Measurements from ENCODE around the gene KCNK15.
A peak's percentile ranks its signal among the peaks of the same experiment; 100 is the strongest.

Gene KCNK15

DNA sequence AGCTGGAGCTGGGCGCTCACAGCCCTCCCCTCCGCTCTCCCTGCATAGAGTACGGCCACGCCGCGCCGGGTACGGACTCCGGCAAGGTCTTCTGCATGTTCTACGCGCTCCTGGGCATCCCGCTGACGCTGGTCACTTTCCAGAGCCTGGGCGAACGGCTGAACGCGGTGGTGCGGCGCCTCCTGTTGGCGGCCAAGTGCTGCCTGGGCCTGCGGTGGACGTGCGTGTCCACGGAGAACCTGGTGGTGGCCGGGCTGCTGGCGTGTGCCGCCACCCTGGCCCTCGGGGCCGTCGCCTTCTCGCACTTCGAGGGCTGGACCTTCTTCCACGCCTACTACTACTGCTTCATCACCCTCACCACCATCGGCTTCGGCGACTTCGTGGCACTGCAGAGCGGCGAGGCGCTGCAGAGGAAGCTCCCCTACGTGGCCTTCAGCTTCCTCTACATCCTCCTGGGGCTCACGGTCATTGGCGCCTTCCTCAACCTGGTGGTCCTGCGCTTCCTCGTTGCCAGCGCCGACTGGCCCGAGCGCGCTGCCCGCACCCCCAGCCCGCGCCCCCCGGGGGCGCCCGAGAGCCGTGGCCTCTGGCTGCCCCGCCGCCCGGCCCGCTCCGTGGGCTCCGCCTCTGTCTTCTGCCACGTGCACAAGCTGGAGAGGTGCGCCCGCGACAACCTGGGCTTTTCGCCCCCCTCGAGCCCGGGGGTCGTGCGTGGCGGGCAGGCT lies 4.6 kb downstream of the KCNK15 start:
- intact Hi-C loops (cut with DNase I; ENCODE audit: low total_unique reads) = loop anchor here (10.0 kb wide), 1 partner anchor 205 kb away; no protein-coding TSS in a partner anchor
- Histone ChIP-seq H3K4me1 (peaks cover 0 to 40% (median 27%) of the 10 kb centered on the region in 4 donors), H3K9me3 (no peaks in the 10 kb centered on the region), H3K36me3 (no peaks in the 10 kb centered on the region), H3K4me3 (no peak overlapping the region), H3K27ac (no peak overlapping the region), H3K27me3 (peaks cover 0 to 47% of the 10 kb centered on the region in 2 donors)
- DNase-seq = peak in 1 of 2 donors; percentile 72
- TF ChIP-seq, protein P1, sequence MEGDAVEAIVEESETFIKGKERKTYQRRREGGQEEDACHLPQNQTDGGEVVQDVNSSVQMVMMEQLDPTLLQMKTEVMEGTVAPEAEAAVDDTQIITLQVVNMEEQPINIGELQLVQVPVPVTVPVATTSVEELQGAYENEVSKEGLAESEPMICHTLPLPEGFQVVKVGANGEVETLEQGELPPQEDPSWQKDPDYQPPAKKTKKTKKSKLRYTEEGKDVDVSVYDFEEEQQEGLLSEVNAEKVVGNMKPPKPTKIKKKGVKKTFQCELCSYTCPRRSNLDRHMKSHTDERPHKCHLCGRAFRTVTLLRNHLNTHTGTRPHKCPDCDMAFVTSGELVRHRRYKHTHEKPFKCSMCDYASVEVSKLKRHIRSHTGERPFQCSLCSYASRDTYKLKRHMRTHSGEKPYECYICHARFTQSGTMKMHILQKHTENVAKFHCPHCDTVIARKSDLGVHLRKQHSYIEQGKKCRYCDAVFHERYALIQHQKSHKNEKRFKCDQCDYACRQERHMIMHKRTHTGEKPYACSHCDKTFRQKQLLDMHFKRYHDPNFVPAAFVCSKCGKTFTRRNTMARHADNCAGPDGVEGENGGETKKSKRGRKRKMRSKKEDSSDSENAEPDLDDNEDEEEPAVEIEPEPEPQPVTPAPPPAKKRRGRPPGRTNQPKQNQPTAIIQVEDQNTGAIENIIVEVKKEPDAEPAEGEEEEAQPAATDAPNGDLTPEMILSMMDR (IDR thresholded peaks at IDR 0.05) = peak; percentile 5 to 19

DNA sequence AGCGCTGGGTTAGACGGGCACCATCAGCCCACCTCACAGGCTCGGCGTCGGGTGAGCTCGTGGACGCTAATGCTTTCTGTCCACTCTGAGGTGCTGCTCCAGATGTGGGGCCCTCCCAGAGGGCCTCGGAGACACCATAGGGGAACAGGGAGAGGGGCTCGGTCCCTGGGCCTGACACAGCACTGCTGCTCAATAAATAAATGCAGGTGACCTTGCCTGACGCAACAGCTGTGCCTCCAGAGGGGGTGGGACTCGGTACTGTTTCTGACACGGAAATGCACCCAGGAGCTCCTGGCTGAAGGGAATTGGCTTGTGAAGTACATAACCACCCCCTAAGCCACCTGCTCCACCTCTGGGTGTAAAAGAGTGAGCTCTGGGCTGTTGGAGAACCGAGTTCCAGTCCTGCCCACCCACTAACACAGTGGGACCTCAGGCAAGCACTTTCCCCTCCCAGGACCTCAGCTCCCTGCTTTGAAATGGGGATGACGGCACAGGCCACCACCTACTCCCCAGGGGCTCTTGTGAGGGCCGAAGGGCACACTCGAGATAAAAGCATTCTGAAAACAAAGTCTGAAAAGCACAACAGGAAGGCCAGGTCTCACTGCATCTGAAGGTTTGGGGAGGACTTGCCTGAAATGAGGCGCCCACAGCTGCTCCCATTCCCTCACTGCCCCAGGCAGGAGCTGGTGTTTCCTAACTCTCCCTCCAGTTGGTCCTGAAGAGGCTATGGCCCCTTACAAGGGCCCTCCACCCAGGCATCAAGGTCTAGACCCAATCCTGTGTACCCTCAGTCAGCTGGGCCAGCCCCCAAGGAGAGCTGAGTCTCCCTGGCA lies 6.7 kb downstream of the KCNK15 start:
- DNase-seq = no peak
- intact Hi-C loops (cut with DNase I; ENCODE audit: low total_unique reads) = loop anchor here (10.0 kb wide), 1 partner anchor 202 kb away; no protein-coding TSS in a partner anchor
- Histone ChIP-seq H3K27ac (no peak overlapping the region), H3K27me3 (peaks cover 0 to 60% of the 10 kb centered on the region in 2 donors), H3K4me3 (no peak overlapping the region), H3K36me3 (no peaks in the 10 kb centered on the region), H3K9me3 (no peaks in the 10 kb centered on the region), H3K4me1 (peaks cover 0 to 24% (median 10%) of the 10 kb centered on the region in 4 donors)
- TF ChIP-seq, protein P1 (IDR thresholded peaks at IDR 0.05) = no peak

DNA sequence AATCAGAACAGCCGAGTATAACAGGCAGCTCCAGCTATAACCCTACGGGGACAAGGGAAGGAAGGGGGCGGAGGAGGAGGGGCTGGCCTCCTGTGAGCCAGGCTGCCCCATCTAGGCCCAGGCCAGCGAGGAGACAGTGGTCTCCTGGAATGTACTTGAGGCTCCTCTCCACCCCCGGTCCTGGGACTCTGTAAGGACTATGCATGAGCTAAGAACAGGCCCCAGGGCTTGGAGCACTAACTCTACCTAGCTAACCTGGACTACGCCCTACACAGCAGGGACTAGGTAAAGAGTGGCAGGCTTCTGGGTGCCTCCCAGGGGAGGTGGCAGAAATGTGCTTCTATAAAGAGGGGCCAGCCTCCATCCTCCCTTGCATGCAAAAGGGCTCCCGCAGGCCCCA lies 8.9 kb downstream of the KCNK15 start:
- Histone ChIP-seq H3K27ac (no peak overlapping the region), H3K36me3 (no peaks in the 10 kb centered on the region), H3K9me3 (no peaks in the 10 kb centered on the region), H3K4me3 (no peak overlapping the region), H3K4me1 (peaks cover 0 to 9% (median 4%) of the 10 kb centered on the region in 4 donors), H3K27me3 (peaks cover 0 to 69% of the 10 kb centered on the region in 2 donors)
- TF ChIP-seq, protein P1 (IDR thresholded peaks at IDR 0.05) = no peak
- no peak for DNase-seq
- intact Hi-C loops (cut with DNase I; ENCODE audit: low total_unique reads) = loop anchor here (10.0 kb wide), 1 partner anchor 200 kb away; no protein-coding TSS in a partner anchor

DNA sequence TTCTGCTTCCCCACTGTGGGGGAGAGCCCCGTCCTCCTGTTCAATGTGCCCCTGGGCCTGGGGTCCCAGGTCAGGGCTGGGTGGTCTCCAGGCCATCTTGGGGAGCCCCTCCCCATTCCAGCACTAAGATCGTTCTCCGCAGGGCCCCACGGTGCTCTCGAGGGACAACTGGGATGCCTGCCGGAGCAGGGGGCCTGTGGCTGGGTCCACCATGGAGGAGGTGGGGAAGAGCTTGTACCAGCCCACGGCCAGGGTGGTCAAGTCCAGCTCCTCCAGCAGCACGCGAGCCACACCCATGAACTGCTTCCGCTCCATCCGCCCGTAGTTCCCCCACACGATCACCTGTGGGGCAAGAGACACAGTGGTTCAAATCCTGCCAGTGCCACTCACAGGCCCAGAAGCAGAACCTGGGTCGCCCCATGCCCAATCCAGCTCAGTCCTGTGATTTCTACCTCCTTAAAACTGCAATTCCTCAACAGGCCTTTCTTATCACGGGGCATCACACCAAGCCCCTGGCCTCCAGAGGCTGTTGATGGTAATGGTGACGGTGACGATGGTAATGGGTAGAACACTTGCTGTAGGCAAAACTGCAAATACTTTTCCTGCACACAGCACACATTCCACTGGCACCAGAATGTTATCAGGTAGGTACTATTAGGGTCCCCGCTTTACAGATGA lies 10.5 kb downstream of the KCNK15 start:
- no peak overlapping the region for H3K4me3 ChIP-seq
- H3K27me3 ChIP-seq = peaks cover 0 to 54% of the 10 kb centered on the region in 2 donors
- H3K4me1 ChIP-seq = no peaks in the 10 kb centered on the region
- H3K36me3 ChIP-seq = no peaks in the 10 kb centered on the region
- TF ChIP-seq, protein P1 (IDR thresholded peaks at IDR 0.05) = no peak
- DNase-seq = no peak
- no peak overlapping the region for H3K27ac ChIP-seq
- intact Hi-C loops (cut with DNase I; ENCODE audit: low total_unique reads) = loop anchor here (10.0 kb wide), 1 partner anchor 199 kb away; no protein-coding TSS in a partner anchor
- H3K9me3 ChIP-seq = no peaks in the 10 kb centered on the region

DNA sequence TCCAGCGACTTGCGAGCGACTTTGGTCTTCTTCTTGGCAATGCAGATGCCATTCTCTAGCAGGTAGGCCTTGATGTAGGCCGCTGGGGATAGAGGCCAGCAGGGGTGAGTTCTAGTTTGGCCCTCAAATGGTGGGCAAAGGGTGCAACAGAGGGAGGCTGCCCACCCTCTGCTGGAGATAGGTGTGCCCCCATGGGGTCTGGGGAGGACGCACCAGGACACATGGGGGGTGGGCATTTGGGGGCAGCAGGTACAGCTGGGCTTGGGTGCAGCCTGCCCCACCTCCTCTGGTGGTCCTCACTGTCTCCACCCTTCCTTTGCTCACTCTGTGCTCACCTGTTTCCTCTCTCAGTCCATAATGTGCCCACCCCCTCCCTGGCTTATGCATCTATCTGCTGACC lies 11.3 kb downstream of the KCNK15 start:
- peaks cover 0 to 46% of the 10 kb centered on the region in 2 donors for H3K27me3 ChIP-seq
- no peak overlapping the region for H3K27ac ChIP-seq
- H3K4me1 ChIP-seq = no peaks in the 10 kb centered on the region
- H3K4me3 ChIP-seq = no peak overlapping the region
- no peak for DNase-seq
- H3K9me3 ChIP-seq = no peaks in the 10 kb centered on the region
- intact Hi-C loops (cut with DNase I; ENCODE audit: low total_unique reads) = loop anchor here (10.0 kb wide), 1 partner anchor 198 kb away; no protein-coding TSS in a partner anchor
- H3K36me3 ChIP-seq = no peaks in the 10 kb centered on the region
- TF ChIP-seq, protein P1 (IDR thresholded peaks at IDR 0.05) = no peak

Data from tibial artery (tissue), 4 donors.